VCaP (cell line): ENCODE measurements around the gene TMEM42.

Source experiments
- H3K27ac ChIP-seq: fragments of 450-650 bp; 2 replicates; pipeline ENCODE4 v1.5.1; 2017
- CTCF ChIP-seq: fragments of 450-650 bp; conservative IDR thresholded peaks from 2 replicates; pipeline ENCODE4 v1.5.1; 2017; ENCODE audit warnings: mild to moderate bottlenecking, moderate library complexity

Gene TMEM42

GRCh38 chr3:44862226-44862637 lies 520 bp downstream of the TMEM42 start:
- TF ChIP-seq CTCF: no peak
- H3K27ac ChIP-seq: peak overlapping the region; percentile 89

- TF ChIP-seq CTCF: no peak
- H3K27ac ChIP-seq: peak overlapping the region; percentile 9; the same call in 1 of the 2 replicates
Observed at GRCh38 chr3:44865272-44866035, 3.7 kb downstream of the TMEM42 start.

- TF ChIP-seq CTCF: no peak
Observed at GRCh38 chr3:44867421-44868111, 5.9 kb downstream of the TMEM42 start.

GRCh38 chr3:44870375-44871061 lies 8.8 kb downstream of the TMEM42 start:
- H3K27ac ChIP-seq: peak overlapping the region; percentile 78

More at GRCh38 chr3:44867421-44868111, 5.9 kb downstream of the TMEM42 start:
- H3K27ac ChIP-seq: peak overlapping the region; percentile 8

GRCh38 chr3:44874308-44874707 lies 12.6 kb downstream of the TMEM42 start, which contains the start of gene TGM4:
Gene TGM4 (plus strand): TSS chr3:44874608. CDS start chr3:44874679, 71 bp downstream.
- no peak within 1 kb of the TSS for H3K27ac ChIP-seq
- no peak for TF ChIP-seq CTCF

More at GRCh38 chr3:44870375-44871061, 8.8 kb downstream of the TMEM42 start:
- no peak for TF ChIP-seq CTCF

- H3K27ac ChIP-seq: no peak overlapping the region
- TF ChIP-seq CTCF: no peak
Observed at GRCh38 chr3:44875596-44875995, 13.9 kb downstream of the TMEM42 start.

GRCh38 chr3:44877333-44877732 lies 15.6 kb downstream of the TMEM42 start:
- peak overlapping the region; percentile 33 for H3K27ac ChIP-seq
- TF ChIP-seq CTCF: no peak
